KBM-7 (cell line): ENCODE results near the gene FYCO1.

Experiments used
- DNase-seq: peaks from one replicate; pipeline ENCODE4 v3.0.0-alpha.2; 2015
- in situ Hi-C: fragments of 300-500 bp; cut with MboI; formaldehyde crosslinking; loops from 2 replicates; pipeline ENCODE4 v1.14.3; 2020; ENCODE audit warnings: low sequenced_read_pairs, low pct_unique_long_range_greater_than_20kb, mixed read lengths

FYCO1 gene

DNA sequence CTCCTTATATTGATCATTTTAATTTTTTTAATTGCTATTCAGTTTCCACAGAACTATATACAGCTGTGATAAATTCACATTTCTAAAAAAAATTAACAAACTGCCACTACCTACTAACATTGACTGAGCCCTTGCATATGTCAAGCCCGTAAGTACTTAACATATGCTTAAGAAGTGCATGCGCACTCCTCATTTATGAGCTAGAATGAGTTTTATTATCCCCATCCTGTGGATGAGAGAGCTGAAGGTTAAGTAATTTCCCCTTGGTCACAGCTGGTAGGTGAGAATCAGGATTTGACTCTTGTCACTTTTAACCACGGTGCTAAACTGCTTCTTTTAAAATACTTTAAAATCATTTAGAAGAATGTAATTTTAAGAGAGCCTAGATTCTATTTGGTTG lies 26.5 kb downstream of the FYCO1 start:
- in situ Hi-C loops: no loop called here

GRCh38 chr3:45968706-45969105 lies 26.9 kb downstream of the FYCO1 start:
- no peak for DNase-seq
- in situ Hi-C loops: no loop called here

More for the DNA sequence above, 26.5 kb downstream of the FYCO1 start:
- no peak for DNase-seq

DNA sequence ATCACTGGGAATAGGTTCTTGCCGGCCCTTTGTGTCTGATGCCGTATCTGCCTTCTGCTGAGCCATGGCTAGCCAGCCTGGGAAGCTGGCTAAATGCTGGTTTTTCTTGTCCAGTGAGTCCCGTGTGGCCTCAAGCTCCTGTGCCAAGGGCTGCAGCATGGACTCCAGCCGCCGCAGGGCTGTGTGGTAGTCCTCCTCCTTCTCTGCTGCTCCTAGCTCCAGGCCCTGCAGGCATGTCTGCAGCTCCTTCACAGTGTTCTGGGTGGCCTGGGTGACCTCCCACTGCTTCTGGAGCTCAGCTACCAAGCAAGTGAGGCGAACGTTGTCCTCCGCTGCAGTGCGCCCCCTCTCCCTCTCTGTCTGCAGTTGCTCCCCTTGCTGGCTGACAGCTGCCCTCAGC lies 27.5 kb downstream of the FYCO1 start:
- no peak for DNase-seq
- in situ Hi-C loops: no loop called here

DNA sequence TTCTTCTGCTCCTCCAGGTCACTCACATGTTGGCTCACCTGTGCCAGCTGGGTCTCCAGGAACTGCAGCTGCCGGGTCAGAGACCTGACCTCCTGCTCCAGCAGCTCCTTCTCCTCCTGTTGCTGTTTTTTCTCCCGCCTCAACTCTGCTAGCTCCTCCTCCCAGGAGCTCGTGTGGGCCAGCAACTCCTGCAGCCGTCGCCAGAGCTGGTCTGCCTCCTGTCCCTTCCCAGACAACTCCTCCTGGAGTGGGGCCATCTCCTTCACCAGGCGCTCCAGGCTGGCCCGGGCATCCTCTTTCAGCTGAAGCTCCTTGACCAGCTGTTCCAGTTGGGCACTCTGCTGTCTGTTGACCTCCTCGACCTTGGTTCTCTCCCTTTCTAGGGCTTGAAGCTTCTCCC lies 27.9 kb downstream of the FYCO1 start:
- DNase-seq: no peak
- in situ Hi-C loops: no loop called here

- no peak for DNase-seq
- in situ Hi-C loops: no loop called here
Observed at GRCh38 chr3:45966950-45967640, 28.5 kb downstream of the FYCO1 start.

DNA sequence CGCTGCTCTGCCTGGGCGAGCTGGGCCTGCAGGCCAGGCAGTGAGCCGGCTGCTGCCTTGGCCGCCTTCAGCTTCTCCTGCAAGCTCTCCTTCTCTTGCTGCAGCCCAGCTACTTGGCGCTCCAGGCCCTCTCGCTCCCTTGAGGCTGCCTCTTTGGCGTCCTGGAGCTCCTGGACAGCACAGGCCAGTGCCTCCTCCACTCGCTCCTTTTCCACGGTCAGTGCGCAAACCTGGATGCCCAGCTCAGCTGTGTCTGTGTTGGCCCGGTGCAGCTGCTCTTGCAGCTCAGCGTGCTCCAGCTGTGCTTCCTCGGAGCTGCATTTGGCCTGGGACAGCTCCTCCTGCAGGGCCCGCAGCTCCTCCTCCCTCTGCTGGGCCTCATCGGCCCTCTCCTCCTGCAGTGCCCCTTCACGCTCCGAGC lies 29.2 kb downstream of the FYCO1 start:
- DNase-seq: no peak
- in situ Hi-C loops: no loop called here

GRCh38 chr3:45965653-45966052 lies 30.0 kb downstream of the FYCO1 start:
- in situ Hi-C loops: no loop called here

DNA sequence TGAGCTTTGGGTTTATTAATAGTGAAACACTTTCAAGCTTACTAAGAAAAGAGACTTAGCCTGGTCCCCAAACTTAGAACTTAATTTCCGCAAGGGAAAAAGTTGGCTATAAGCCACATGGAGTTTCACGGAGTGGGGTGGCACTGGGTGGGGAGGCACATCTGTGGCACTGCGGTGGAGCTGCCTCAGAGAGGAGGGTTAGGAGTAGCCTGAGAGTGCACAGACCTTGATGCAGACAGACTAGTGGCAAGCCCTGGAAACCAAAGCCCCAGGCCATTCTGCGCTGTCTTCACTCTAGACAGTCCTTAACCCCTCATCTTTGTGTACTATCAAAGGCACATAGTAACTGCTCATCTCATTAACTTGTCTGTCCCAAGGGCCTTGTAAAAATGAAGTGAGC lies 30.4 kb downstream of the FYCO1 start:
- DNase-seq: no peak

More at GRCh38 chr3:45965653-45966052, 30.0 kb downstream of the FYCO1 start:
- DNase-seq: no peak

GRCh38 chr3:45964139-45964538 lies 31.5 kb downstream of the FYCO1 start:
- in situ Hi-C loops: no loop called here

More for the DNA sequence above, 30.4 kb downstream of the FYCO1 start:
- in situ Hi-C loops: no loop called here

GRCh38 chr3:45962033-45962432 lies 33.6 kb downstream of the FYCO1 start:
- in situ Hi-C loops: no loop called here
- no peak for DNase-seq

More at GRCh38 chr3:45964139-45964538, 31.5 kb downstream of the FYCO1 start:
- no peak for DNase-seq

GRCh38 chr3:45960289-45960688 lies 35.3 kb downstream of the FYCO1 start:
- DNase-seq: no peak
- in situ Hi-C loops: no loop called here

- in situ Hi-C loops: no loop called here
- DNase-seq: no peak
Observed at GRCh38 chr3:45959201-45959600, 36.4 kb downstream of the FYCO1 start.

- in situ Hi-C loops: no loop called here
- no peak for DNase-seq
Observed at GRCh38 chr3:45958321-45958791, 37.3 kb downstream of the FYCO1 start.

GRCh38 chr3:45957586-45957985 lies 38.0 kb downstream of the FYCO1 start:
- in situ Hi-C loops: no loop called here
- DNase-seq: no peak

DNA sequence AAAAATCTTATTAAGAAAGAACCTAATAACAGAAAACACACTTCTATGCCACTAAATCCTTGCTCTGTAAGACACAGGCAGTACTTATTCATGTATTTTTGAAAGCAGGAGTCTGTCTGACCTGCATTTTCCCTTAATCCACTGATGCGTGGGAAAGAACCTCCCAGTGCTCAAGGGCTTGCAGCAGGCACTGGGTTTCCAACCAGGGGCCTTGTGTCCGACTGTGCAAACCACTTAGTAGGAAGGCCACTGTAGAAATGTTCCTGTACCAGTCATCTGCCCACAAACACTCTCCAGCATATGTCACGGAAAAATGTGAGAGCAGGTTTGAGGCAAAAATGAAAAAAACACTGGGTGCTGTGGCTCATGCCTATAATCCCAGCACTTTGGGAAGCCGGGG lies 39.9 kb downstream of the FYCO1 start:
- no peak for DNase-seq
- in situ Hi-C loops: no loop called here

GRCh38 chr3:45955017-45955647 lies 40.5 kb downstream of the FYCO1 start:
- no peak for DNase-seq
- in situ Hi-C loops: no loop called here

- in situ Hi-C loops: no loop called here
- DNase-seq: no peak
Observed at GRCh38 chr3:45954306-45954705, 41.3 kb downstream of the FYCO1 start.

DNA sequence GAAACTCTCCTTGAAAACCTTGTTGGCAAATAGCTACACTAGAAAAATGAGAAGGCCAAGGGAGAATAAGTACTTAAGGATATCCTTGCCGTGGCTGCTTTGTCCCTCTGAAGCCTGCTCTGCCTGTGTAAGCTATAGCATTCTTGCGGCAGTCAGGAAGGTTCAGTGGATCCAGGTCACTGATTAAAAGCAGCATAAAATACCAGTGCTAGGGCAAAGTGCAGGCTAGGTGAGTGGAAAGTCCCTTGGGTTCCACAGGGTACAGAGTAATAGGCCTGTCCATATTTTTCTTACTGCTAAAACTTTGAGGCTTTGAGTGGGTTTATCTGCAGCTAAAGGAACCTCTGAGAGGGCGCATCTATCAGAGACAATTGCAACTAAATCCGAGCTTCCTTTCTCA lies 42.1 kb downstream of the FYCO1 start:
- in situ Hi-C loops: no loop called here
- no peak for DNase-seq

DNA sequence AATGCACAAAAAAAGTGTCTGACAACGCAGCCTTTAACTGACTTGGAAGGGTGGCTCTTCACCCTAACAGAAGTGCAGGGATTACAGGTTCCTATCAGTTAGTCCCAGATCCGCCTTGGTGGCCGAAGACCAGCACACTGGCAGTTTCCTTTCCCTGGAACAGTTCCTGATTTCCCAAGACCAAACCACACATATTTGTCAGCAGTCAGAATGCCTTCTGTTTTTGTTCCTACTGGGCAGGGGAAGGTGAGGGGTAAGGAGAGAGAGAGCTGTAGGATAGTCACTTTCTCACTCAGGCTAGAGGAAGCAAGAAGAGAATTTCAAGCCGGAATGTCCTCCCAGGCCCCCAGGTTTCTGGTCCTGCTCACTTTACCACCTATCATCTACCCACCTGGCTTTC lies 43.2 kb downstream of the FYCO1 start:
- no peak for DNase-seq
- in situ Hi-C loops: no loop called here

DNA sequence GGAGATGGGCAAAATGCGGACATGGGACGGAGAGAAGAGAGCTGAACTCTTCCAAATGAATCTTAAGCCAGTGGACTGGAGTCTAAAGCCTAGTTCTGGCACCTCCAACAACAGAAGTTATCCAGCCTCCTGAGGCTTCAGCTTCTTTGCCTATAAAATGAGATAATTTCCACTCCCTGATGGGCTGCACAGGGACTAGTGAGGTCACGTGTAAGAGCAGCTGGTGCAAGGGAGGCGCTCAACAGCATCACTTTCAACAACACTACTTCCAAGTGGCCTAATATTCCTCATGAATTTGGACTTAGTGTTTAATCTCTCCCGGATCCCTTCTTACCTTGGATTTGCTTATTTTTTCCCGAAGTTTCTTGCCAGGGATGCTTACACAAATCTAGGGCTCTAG lies 43.7 kb downstream of the FYCO1 start:
- DNase-seq: no peak
- in situ Hi-C loops: no loop called here
